GM19023 (cell line): Measurements from ENCODE around the gene BPNT1.
"Not testable (repeated sequence)": the region's sequence is repeated elsewhere in the genome, so short reads cannot be mapped to it uniquely, and the experiment has no call there.

Source experiments
- ATAC-seq: cut with Tn5 transposase; IDR thresholded peaks from one replicate; pipeline ENCODE4 v1.9.1; 2021; ENCODE audit warnings: mild to moderate bottlenecking, moderate library complexity; ENCODE audit not compliant: unreplicated experiment

The BPNT1 gene

GRCh38 chr1:220084460-220084859 lies 5.1 kb downstream of the BPNT1 start:
- ATAC-seq, result no peak

- no peak for ATAC-seq
These were observed 11.7 kb downstream of the BPNT1 start for GRCh38 chr1:220077887-220078286.

GRCh38 chr1:220076861-220077762 lies 12.5 kb downstream of the BPNT1 start:
- no peak for ATAC-seq

GRCh38 chr1:220067269-220068204 lies 22.1 kb downstream of the BPNT1 start:
- ATAC-seq, result no peak

GRCh38 chr1:220062629-220063028 lies 27.0 kb downstream of the BPNT1 start:
- ATAC-seq, result no peak

GRCh38 chr1:220060876-220061275 lies 28.7 kb downstream of the BPNT1 start:
- ATAC-seq, result no peak

- no peak for ATAC-seq
These were observed 33.2 kb downstream of the BPNT1 start for GRCh38 chr1:220056374-220056773.

- peak; percentile 98 for ATAC-seq
These were observed 43.3 kb downstream of the BPNT1 start, which contains the start of gene EPRS1 for GRCh38 chr1:220046052-220046930. TSS of gene EPRS1 (minus strand) at chr1:220046505. CDS start at chr1:220046388, 117 bp downstream.

GRCh38 chr1:220045356-220046051 lies 44.1 kb downstream of the BPNT1 start:
- ATAC-seq, result no peak

- ATAC-seq, result no peak
These were observed 44.8 kb downstream of the BPNT1 start for GRCh38 chr1:220044678-220045355.

GRCh38 chr1:220043646-220044045 lies 45.9 kb downstream of the BPNT1 start:
- ATAC-seq, result no peak

GRCh38 chr1:220040028-220040596 lies 49.5 kb downstream of the BPNT1 start:
- ATAC-seq, result no peak

- ATAC-seq, result no peak
These were observed 50.9 kb downstream of the BPNT1 start for GRCh38 chr1:220038640-220039039.

- not testable (repeated sequence) for ATAC-seq
These were observed 51.8 kb downstream of the BPNT1 start for GRCh38 chr1:220037810-220038209.

- no peak for ATAC-seq
These were observed 56.7 kb downstream of the BPNT1 start for GRCh38 chr1:220032911-220033310.

GRCh38 chr1:220031287-220031686 lies 58.3 kb downstream of the BPNT1 start:
- ATAC-seq, result peak; percentile 48

GRCh38 chr1:220028346-220028895 lies 61.2 kb downstream of the BPNT1 start:
- ATAC-seq, result peak; percentile 57

- ATAC-seq, result no peak
These were observed 70.5 kb downstream of the BPNT1 start for GRCh38 chr1:220019071-220019470.

- ATAC-seq, result peak; percentile 70
These were observed 76.1 kb downstream of the BPNT1 start for GRCh38 chr1:220013497-220013896.
